Effector CD8-positive, alpha-beta T cell (primary cell): ENCODE measurements around the gene FOXN3.
"Not testable (repeated sequence)": the region's sequence is repeated elsewhere in the genome, so short reads cannot be mapped to it uniquely, and the experiment has no call there.

Experiments
- DNase-seq: peaks from one replicate; lab custom pipeline; 2025; lab: John Stamatoyannopoulos, UW

FOXN3 gene

DNA sequence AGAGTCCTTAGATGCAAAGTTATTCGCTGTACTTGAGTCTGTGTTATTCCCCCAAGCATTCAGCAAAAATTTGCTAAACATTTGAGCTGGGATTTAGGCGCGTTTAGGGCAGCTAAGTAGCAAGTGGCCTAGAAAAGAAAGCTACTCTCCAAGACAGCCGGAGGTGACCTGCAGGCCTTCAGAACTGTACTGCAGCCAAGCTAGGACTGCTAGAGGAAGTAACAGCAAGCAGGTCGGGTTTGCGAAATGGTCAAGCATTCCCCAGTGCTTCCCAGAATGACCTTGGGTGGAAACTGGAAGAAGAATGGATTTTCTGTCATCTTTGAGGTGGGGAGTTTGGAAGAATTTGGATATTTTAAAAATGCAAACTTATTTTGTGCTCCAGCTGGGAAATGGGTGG lies 287.5 kb downstream of the FOXN3 start:
- no peak for DNase-seq

DNA sequence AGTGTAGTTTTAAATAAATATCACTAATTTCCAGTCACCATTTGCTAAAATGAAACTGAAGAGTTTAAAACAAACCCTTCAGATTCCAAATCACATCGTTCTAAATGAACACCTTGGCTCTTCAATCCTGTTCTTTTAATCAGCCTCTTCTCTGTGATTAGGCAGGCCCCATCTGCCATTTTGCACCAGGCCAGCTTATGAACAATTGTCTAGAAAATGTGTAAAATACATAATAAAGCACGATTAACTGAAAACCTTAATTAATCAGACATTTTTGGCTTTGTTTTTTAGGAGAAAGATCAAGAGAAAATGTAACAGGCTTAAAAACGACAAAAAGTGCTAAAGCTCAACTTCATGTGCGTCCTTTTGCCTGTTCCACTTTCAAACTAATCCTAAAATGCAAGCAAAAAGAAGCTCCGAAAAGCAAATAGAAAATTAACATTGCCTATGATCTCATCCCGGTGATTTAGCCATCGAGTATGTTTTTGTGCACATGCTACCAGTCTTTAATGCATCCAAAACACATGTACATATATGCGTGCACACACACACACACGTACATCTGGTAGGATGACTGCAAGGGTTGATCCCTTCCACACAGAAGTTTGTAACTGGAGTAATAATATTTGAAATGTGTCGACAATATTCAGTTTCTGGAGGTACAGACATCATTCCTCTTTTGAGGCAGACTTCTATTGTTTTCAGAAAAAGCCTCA lies 288.6 kb downstream of the FOXN3 start:
- DNase-seq = no peak

DNA sequence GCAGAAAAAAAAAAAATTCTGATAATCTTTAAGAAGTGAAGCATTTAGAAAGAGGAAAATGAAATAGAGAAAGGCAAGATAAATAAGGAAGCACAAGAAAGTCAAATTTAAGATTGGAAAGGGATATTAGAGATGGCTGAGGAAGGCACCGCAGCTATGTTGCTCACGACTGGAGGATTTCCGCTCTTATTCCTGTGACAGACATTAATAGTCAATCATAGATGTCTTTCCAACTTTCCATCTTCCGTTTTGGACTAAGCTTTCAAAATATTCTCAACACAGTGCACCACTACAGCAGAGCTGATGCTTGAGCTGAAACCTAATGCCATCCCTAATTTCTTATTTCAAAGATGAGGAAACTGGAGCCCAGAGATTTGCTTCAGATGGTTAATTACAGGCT lies 290.6 kb downstream of the FOXN3 start:
- DNase-seq = no peak

DNA sequence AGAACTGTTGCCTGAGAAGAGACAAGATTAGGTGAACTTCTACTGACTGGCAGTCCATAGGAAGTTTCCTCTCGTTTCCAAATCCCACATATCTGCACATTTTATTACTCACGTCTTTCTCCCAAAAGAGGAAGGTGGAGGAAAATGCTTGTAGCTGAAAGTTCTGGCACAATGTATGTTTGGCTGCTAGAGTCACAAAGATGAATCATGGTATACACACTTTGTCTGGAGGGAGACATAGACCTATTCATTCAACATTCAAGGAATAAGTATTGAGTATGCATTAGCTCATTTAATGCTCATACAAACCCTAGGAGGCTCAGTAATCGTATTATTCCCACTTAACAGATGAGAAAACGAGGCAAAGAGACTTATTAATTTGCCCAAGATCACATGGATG lies 291.8 kb downstream of the FOXN3 start:
- no peak for DNase-seq

DNA sequence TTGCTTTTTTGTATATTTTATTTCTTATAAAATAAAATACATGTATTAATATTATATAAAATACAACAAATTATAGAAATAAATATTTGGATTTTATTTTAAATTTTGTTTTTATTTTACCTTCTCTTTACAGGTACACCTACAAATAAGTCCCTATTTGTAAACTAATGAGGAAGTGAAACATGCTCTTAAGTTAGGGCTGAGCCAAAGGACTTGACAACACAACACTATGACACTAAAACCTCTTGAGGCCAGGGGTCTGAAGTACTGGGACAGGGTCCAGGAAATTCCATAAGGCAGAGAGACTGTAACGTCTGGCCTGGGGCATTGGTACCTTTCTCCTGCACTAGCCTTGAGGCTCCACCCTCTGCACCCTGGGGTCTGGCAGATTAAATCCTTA lies 293.2 kb downstream of the FOXN3 start:
- no peak for DNase-seq

DNA sequence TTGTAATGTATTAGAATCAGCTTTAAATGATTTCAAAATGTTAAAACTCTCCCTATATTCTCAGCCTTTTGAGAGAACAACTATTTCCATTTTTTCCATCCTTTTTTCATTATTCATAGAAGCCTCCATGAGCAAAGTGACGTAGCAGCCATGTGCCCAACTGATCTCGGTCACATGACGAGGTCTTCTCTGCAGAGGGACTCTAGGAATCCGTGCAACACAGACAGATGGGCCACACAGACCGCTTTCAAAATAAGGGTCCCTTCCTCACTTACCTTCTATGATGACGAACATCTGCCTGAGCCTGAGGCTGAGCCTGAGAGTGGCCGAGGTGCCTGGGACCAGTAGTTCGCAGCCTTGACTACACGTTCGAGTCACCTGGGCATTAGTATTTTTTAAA lies 293.8 kb downstream of the FOXN3 start:
- DNase-seq = no peak

DNA sequence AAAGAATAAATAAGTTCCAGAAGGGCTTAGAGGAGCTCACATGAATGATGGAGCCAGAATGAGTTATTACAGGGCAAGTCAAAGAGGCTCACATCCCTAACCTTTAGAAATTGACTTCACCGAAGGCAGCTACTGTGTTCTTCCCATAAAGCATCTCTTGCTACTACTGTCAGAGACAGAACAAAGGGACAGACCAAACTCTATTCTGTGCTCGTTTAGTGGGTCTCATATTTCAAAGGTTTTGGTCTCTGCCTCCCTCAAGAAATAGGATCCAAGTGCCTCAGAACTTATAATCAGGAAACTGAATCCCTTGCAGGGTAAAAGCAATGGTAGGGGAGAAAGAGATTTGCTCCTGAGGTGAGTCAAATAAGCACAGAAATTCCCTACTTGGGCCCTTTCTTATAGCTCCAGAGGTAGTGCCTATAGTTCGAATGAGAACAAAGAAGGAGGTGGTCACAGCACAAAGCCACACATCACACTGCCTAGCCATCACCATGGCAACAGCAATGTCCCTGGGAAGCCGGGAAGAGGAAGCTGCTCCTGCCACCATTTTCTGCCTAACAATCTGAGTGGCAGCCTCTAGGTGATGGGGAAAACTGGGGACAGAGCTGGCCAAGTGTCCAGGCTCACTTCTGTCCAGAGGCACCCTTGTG lies 294.9 kb downstream of the FOXN3 start:
- no peak for DNase-seq

DNA sequence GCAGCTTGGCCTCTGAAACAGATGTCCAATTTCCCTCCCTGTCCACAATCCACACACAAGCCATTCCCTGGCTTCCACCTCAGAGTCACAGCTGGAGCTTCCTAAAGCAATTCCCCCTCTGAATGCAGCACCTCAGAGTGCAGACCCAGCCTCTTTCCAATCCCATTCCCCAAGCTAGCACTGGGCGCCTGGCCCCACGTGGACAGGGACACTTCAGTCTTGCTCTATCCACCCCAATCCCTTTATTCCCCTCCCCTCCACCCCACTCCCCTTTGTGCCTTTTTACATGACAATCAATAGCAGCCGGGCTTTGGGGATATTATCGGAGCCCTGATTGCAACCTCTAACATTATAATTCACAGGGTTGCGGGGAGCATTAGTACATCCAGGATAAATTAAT lies 300.0 kb downstream of the FOXN3 start:
- DNase-seq = no peak

DNA sequence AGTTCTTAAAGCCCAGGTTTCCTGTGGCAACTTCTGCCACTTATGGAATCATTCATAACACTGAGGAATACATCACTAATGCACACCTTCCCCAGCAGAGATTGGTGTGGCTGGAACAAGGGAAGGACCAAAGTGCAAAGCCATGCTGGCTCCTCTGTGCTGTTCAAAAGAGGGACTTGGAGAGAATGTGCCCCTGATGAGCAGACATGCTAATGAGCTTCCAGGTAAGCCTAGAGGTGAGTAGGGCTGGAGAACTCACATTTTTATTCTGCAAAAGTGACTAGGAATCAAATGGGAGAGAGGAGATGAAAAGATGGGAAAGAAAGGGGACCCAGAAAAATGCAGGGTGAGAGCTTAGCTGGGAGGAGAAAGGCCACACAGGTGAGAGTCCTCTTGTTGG lies 302.9 kb downstream of the FOXN3 start:
- DNase-seq = no peak

DNA sequence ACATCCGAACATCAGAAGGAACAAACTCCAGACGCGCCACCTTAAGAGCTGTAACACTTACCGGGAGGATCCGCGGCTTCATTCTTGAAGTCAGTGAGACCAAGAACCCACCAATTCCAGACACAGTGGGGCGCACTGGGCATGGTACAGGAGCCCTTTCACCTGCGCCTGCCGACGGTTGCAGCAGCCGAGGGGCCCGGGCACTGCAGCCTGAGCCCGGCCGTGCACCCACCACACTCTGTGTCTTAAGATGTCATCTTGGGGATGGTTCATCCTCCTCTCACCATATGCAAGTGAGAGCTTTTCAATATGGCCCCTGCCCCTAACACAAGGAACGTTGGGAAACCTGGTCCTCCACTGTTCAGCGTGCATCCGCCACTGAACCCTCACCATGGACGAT lies 304.3 kb downstream of the FOXN3 start:
- DNase-seq = no peak

DNA sequence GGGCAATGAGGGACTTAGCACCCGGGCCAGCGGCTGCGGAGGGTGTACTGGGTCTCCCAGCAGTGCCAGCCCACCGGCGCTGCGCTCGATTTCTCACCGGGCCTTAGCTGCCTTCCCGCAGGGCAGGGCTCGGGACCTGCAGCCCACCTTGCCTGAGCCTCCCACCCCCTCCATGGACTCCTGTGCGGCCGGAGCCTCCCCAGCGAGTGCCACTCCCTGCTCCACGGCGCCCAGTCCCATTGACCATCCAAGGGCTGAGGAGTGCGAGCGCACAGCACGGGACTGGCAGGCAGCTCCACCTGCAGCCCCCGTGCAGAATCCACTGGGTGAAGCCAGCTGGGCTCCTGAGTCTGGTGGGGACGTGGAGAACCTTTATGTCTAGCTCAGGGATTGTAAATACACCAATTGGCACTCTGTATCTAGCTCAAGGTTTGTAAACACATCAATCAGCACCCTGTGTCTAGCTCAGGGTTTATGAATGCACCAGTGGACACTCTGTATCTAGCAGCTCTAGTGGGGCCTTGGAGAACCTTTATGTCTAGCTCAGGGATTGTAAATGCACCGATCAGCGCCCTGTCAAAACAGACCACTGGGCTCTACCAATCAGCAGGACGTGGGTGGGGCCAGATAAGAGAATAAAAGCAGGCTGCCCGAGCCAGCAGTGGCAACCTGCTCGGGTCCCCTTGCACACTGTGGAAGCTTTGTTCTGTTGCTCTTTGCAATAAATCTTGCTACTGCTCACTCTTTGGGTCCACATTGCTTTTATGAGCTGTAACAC lies 305.1 kb downstream of the FOXN3 start:
- DNase-seq = not testable (repeated sequence)

DNA sequence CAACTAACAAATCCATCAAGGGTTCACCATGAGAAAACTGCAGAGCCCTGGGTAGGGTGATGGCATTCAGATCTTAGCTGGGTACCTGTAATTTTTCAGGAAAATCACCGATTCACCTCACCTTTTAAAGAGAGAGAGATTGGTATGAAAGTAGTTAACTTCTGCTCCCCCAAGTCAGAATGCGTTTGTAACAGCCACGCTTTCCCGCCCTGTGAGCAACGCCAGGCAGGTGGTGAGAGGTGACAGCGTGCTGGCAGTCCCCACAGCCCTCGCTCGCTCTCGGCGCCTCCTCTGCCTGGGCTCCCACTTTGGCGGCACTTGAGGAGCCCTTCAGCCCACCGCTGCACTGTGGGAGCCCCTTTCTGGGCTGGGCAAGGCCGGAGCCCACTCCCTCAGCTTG lies 305.8 kb downstream of the FOXN3 start:
- DNase-seq = not testable (repeated sequence)

DNA sequence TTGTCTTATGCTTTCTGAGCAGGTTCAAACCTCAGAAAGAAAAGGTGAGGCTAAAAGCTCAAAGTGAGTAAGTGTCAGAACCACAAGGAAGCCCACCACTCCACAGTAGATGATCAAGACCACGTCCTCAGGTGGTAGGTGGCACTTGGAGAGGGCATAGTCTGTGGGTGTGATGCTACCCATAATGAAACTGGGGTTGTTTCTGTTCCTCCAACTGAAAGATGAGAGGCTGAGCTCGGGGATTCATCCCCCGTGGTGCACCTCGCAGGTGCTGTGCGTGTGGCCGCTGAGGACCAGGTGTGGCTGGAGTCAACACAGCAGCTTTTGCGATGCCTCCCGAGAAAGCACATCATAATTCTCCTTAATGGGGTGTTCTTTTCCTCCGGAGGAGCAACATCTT lies 306.9 kb downstream of the FOXN3 start:
- DNase-seq = no peak

DNA sequence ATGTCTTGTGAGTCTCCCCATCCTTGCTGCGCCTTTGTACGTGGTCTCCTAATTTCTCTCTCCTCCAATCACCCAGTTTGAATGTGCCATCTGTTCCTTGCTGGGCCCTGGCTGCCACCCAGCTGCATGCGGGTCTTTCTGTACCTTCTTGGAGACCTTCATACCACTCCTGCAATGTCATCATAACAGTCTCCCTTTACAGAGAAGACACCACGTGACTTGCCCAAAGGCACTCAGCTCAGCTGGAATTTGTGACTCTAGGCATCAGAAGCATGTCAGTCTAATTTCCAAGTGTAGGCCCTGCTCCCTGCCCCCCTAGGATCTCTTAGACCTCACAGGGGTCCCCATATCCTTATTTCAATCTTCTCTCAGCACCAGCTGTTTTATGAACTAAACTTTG lies 308.4 kb downstream of the FOXN3 start:
- no peak for DNase-seq

DNA sequence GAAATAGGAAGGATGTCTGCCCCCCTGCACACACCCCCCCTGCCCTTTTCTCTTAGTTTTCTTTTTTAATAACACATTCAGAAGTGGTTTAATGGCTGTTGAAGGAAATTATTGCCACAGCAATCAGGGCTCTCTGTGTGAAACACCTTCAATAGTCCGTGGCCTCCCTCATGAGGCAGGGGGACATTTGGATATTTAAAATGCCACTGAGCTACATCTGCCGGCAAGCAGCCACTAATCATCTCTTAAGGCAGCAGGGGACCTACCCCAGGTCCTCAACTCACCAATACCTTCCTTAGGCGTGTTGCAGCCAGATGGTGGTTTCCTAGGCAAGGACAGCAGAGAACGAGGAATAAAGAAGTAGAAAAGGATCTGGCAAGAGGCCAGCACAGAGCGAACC lies 309.4 kb downstream of the FOXN3 start:
- DNase-seq = no peak
